Epithelial cell of prostate (primary cell): Measurements from ENCODE around the gene ENO4.

ENCODE experiments used
- DNase-seq: peaks from one replicate; pipeline ENCODE4 v3.0.0-alpha.2; 2011; ENCODE audit warnings: low read depth, low spot score
- H3K27ac ChIP-seq: fragments of 450-650 bp; 2 replicates; pipeline ENCODE4 v1.5.1; 2017; ENCODE audit warnings: mild to moderate bottlenecking

ENO4 gene

DNA sequence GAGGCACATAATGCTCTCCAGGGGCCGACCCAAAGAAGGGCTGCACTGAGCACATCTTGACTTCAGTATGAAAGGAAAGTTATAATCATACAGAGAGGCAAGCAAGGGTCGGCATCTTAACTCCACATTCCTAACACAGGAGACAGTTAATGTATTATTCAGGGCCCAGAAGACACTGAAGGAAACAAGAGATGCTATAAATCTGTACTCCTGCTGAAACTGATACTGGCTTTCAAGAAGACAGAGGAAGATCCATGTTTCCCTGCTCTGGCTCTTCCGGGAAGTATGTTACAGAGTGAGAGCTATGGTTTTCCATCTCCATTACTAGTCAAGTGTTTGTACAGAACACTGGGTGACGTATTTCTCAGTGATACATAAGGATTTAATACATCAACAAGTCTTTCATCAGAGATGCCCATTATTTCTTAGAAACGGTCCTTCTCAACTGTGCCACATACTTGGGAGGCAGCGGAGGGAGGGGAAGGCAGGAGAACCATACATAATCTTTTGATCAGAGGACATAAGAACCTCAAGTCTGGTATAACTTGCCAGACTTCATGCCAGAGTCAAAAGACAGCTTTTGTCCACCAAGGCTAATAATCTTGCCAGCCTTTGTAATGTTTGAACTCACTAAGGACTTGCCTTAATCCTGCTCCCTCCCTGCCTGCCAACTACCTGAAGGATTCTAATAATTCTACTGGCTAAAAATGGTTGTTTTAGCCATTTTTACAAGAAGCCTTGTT lies 58.1 kb downstream of the ENO4 start:
- DNase-seq, result no peak
- no peak overlapping the region for H3K27ac ChIP-seq

DNA sequence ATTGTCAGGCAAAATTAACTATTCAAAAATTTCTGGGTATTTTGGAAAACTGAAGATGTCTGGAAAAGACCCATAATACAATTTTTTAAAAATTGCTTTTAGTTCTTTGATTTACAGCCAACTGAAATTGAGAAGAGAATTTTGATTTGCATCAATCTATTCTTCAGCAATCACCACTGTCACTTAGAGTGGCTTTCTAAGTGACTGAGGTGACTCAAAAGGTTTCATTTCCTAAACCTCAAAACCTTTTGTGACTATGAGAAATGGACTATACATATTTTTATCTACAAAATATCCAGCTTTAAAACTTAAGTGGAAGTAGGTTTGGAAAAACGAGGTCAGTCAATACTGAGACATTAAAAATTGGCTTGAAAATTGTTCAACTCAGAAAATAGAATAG lies 60.0 kb downstream of the ENO4 start:
- no peak for DNase-seq

DNA sequence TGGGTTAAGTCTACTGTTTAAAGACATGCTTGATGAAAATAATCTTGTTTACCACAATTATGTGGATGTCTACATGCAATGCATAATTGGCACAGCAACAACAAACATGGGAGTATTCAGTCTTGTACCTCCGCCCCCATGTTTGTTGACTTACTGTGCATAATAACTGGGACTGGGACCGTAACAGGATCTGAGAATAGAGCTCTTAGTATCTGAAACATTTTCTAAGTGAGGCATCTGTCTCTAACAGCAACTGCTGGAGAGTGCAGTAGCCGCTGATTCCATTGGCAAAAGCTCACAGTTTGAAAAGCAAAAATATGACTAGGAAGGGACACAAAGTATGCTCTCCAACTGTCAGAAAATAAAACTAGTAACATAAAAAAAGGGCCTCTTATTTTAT lies 61.6 kb downstream of the ENO4 start:
- no peak overlapping the region for H3K27ac ChIP-seq

More for the DNA sequence above, 60.0 kb downstream of the ENO4 start:
- H3K27ac ChIP-seq, result no peak overlapping the region

DNA sequence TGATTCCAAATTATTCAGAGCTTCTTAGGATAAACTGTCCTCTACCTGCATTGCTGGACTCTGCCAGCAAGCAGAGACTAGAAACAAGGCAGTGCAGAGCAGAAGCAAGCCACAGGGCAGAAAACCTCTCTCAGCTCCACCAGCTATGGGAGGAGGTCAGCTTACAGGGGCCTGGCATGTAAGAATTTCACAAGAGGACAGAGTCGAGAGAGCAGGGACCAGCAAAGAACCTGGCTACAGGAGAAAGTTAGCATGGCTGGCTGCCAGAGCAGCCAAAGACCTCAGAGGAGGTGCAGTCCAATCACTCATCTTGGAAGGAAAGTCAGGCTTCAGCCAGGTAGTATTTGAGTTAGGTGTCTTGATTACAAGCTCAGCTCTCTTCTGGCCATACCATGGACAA lies 62.9 kb downstream of the ENO4 start:
- H3K27ac ChIP-seq, result no peak overlapping the region
- DNase-seq, result no peak

More for the DNA sequence above, 61.6 kb downstream of the ENO4 start:
- no peak for DNase-seq

DNA sequence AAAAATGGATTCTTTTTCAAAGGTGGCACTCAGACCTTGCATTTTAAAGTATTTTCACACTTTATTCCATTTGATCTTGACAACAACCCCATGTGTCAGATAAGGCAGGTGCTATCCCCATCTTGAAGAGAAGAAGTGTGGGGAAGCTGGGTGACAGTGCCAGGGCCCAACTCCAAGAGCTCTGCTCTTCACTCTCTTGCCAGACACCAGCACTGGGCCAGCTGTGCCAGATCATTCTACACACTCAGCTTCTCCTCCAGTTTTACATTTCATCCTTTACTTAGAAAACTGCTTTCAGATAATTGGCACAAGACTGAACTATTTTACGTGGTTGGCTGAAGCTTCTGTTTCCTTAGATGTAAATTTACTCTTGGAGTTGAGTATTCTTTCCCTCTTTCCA lies 64.4 kb downstream of the ENO4 start:
- DNase-seq, result no peak
- no peak overlapping the region for H3K27ac ChIP-seq

DNA sequence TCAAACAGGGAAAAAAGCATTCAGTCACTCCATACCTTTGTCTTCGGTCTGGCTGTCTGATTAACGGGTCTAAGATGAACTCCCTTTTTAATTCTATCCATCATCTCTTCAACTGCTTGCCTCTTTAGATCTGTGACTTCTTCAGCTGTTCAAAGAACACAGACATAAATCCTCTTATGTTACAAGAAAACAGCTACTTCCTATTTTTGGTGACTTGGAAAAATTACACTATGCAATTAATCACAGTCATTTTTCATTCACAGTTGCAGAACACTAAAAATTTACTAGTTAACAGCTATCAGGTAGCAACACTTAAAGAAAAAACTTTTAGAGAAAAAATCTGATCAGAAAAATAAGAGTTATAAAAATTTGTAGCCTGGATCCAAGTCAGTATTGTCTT lies 66.0 kb downstream of the ENO4 start:
- no peak overlapping the region for H3K27ac ChIP-seq
- no peak for DNase-seq

DNA sequence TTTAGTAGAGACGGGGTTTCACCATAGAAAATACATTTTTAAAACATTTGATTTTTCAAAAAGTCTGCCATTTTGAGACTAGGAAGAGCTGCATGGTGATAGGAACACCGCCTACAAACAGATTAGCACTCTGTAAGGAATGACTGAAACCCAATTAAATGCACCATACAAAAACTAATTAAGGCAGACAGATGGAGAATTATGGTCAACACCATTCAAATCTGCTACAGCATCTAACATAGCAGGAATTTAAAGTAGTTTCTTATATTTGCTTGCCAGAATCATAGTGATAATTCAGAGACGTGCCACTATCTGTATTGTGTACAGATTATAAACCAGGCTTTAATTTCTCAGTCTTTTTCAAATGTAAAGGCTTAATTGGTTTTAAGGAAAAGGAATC lies 68.2 kb downstream of the ENO4 start:
- no peak overlapping the region for H3K27ac ChIP-seq
- no peak for DNase-seq

DNA sequence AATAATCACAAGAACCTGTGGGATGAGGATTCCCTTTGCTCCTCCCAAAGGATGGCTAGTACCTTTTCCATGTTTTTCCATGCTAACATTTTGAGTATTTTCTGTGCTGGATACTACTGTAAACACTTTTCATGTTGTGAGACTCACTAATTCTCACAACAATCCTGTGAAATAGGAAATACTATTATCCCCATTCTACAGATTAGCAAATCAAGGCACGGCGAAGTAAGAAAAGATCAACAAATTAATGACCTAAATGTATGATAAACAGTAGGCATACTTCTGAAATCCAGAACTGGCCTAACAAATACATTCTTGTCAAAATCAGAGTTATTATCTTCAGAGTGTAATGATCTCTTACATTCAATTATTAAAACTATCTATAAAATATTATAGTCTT lies 69.3 kb downstream of the ENO4 start:
- DNase-seq, result no peak
- no peak overlapping the region for H3K27ac ChIP-seq

DNA sequence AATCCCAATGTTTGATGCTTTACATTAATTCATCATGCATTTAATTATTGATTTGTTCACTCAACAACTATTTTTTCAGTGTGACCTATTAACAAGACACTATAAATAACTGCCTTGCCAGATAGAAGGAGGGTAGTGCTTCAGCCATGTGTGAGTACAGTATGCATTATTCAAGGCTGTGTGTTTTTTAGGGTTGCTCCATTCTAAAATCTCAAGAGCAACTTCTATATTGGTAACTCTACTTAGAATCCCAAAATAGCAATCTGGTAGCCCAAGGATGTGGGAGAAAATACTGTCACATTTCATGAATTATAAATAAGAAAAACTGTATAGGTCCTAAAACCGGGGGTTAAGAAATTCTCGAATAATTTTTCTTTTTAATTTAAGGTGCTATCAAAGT lies 69.9 kb downstream of the ENO4 start:
- no peak overlapping the region for H3K27ac ChIP-seq
- DNase-seq, result no peak

DNA sequence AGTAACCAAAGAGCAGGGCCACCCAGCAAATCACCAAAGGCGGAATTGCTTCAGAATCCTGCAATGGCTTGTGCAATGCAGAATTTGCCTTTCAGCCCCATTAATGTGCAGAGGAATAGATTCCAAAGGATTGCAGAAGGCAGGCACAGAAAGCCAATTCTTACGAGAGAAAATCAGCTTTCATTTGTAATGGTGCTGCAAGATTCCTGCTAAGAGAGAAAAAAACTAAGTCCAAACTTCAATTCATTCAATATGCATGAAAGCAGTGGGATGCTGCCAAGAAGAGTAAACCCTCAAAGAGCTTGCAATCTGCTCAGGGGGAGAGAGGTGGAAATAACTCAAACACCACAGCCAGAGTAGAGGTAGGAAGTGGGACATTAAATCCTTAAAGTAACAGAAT lies 70.4 kb downstream of the ENO4 start:
- no peak overlapping the region for H3K27ac ChIP-seq
- no peak for DNase-seq

DNA sequence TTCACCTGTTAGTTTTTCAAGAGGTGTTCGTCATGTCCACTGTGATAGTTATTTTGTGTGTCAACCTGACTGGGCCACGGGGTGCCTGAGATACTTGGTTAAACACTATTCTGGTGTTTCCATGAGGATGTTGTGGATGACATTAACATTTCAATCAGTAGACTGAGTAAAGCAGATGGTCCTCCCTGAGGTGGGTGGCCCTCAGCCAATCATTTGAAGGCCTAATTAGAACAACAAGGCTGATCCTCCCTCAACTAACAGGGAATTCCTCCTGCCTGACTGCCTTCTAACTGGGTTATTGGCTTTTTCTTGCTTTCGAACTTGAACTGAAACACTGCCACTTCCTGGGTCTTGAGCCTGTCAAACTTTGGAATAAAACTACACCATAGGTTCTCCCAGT lies 75.8 kb downstream of the ENO4 start:
- DNase-seq, result no peak
- H3K27ac ChIP-seq, result no peak overlapping the region

DNA sequence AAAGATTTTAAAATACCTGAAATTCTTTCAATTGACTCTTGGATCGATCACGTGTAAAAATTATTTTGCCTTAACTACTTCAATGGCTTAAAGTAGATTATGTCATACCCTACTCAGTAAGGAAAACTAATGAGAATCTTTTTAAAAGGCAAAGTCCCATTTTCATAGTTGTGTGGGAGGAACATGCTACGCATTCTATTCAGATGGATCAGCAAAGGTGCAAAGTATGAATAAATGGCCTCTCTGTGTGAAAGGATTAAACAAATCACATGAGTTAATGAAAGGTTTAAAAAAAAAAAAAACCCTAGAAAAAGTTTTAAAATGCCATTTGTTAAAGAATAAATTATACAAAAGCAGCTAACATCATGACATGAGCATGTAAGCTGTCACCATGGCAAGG lies 77.1 kb downstream of the ENO4 start:
- no peak overlapping the region for H3K27ac ChIP-seq
- DNase-seq, result no peak

DNA sequence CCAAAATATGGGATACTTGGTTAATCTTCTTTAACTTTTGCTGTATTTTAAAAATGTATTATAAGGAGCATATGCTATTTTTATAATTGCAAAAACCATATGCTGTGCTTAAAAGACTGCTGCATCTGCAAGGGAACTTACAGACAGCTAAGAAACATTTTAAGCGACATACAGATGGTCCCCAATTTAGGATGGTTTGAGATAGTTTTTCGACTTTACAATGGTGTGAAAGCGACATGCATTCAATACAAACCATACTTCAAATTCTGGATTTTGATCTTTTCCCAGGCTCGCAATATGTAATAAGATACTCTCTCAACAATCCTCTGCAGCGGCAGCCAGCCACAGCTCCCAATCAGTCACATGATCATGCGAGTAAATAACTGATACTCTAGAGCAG lies 82.5 kb downstream of the ENO4 start:
- H3K27ac ChIP-seq, result no peak overlapping the region
- DNase-seq, result no peak
